ENCODE measurements around the gene CLIP2. TPM values are rescaled to one million over a fixed set of nuclear protein-coding genes. Genes with fewer than 3 reads are reported as not detected.

Gene CLIP2
- total RNA-seq, 1 experiment from 2014 or later: 33.2 TPM

- in situ Hi-C loops (cut with HindIII; ENCODE audit: low sequenced_read_pairs): no loop called here
- DNase-seq (ENCODE audit: low spot score): no peak
Observed at GRCh38 chr7:74267756-74268565, 21.2 kb upstream of the CLIP2 start.

- peak; percentile 75 for DNase-seq (ENCODE audit: low spot score)
- in situ Hi-C loops (cut with HindIII; ENCODE audit: low sequenced_read_pairs): no loop called here
Observed at GRCh38 chr7:74269757-74270277, 19.4 kb upstream of the CLIP2 start.

- DNase-seq (ENCODE audit: low spot score): no peak
- in situ Hi-C loops (cut with HindIII; ENCODE audit: low sequenced_read_pairs): no loop called here
Observed at GRCh38 chr7:74271742-74272141, 17.5 kb upstream of the CLIP2 start.

GRCh38 chr7:74272305-74273038, 16.7 kb upstream of the CLIP2 start:
- in situ Hi-C loops (cut with HindIII; ENCODE audit: low sequenced_read_pairs): no loop called here

GRCh38 chr7:74275401-74275881, 13.8 kb upstream of the CLIP2 start:
- no peak for DNase-seq (ENCODE audit: low spot score)
- in situ Hi-C loops (cut with HindIII; ENCODE audit: low sequenced_read_pairs): no loop called here

More at GRCh38 chr7:74272305-74273038, 16.7 kb upstream of the CLIP2 start:
- DNase-seq (ENCODE audit: low spot score): no peak

- in situ Hi-C loops (cut with HindIII; ENCODE audit: low sequenced_read_pairs): no loop called here
- DNase-seq (ENCODE audit: low spot score): no peak
Observed at GRCh38 chr7:74277636-74278035, 11.6 kb upstream of the CLIP2 start.

GRCh38 chr7:74280985-74281384, 8.2 kb upstream of the CLIP2 start:
- DNase-seq (ENCODE audit: low spot score): no peak
- in situ Hi-C loops (cut with HindIII; ENCODE audit: low sequenced_read_pairs): loop anchor here (5.0 kb wide), 1 partner anchor 91 kb away; no protein-coding TSS in a partner anchor

- in situ Hi-C loops (cut with HindIII; ENCODE audit: low sequenced_read_pairs): loop anchor here (5.0 kb wide), 1 partner anchor 89 kb away; no protein-coding TSS in a partner anchor
- no peak for DNase-seq (ENCODE audit: low spot score)
Observed at GRCh38 chr7:74282748-74283459, 6.3 kb upstream of the CLIP2 start.

GRCh38 chr7:74283858-74284447, 5.3 kb upstream of the CLIP2 start:
- in situ Hi-C loops (cut with HindIII; ENCODE audit: low sequenced_read_pairs): loop anchor here (5.0 kb wide), 1 partner anchor 88 kb away; no protein-coding TSS in a partner anchor
- DNase-seq (ENCODE audit: low spot score): no peak

- DNase-seq (ENCODE audit: low spot score): no peak
- in situ Hi-C loops (cut with HindIII; ENCODE audit: low sequenced_read_pairs): loop anchor here (5.0 kb wide), 1 partner anchor 87 kb away; no protein-coding TSS in a partner anchor
Observed at GRCh38 chr7:74284781-74285259, 4.4 kb upstream of the CLIP2 start.

- in situ Hi-C loops (cut with HindIII; ENCODE audit: low sequenced_read_pairs): no loop called here
- DNase-seq (ENCODE audit: low spot score): no peak
Observed at GRCh38 chr7:74286131-74286530, 3.1 kb upstream of the CLIP2 start.

- no peak for DNase-seq (ENCODE audit: low spot score)
- in situ Hi-C loops (cut with HindIII; ENCODE audit: low sequenced_read_pairs): no loop called here
Observed at GRCh38 chr7:74287303-74288033, 1.7 kb upstream of the CLIP2 start.

- DNase-seq (ENCODE audit: low spot score): peak; percentile 70
Observed at GRCh38 chr7:74288034-74288881, 949 bp upstream of the CLIP2 start.

GRCh38 chr7:74289659-74290552, 699 bp downstream of the CLIP2 start:
- peak; percentile 65 for DNase-seq (ENCODE audit: low spot score)
- in situ Hi-C loops (cut with HindIII; ENCODE audit: low sequenced_read_pairs): no loop called here

More at GRCh38 chr7:74288034-74288881, 949 bp upstream of the CLIP2 start:
- in situ Hi-C loops (cut with HindIII; ENCODE audit: low sequenced_read_pairs): no loop called here

GRCh38 chr7:74290553-74290950, 1.3 kb downstream of the CLIP2 start:
- DNase-seq (ENCODE audit: low spot score): no peak
- in situ Hi-C loops (cut with HindIII; ENCODE audit: low sequenced_read_pairs): no loop called here

- in situ Hi-C loops (cut with HindIII; ENCODE audit: low sequenced_read_pairs): no loop called here
- peak; percentile 37 for DNase-seq (ENCODE audit: low spot score)
Observed at GRCh38 chr7:74290981-74291441, 1.8 kb downstream of the CLIP2 start.
